LHCN-M2 (cell line): ENCODE data around the gene MAGI2. TPM values are rescaled to one million over a fixed set of nuclear protein-coding genes. Genes with fewer than 3 reads are reported as not detected.

Experiments used
- DNase-seq: peaks from one replicate; pipeline ENCODE4 v3.0.0-alpha.2; 2012; ENCODE audit warnings: low read depth
- total RNA-seq: library from RNA; depleted of rRNA; stranded (reverse); fragments of >200 nt; gene quantifications from 2 replicates; pipeline ENCODE4 v1.2.3, GENCODE V29; 2014

MAGI2 gene
- total RNA-seq, 1 experiment from 2014 or later = 3.6 TPM

DNA sequence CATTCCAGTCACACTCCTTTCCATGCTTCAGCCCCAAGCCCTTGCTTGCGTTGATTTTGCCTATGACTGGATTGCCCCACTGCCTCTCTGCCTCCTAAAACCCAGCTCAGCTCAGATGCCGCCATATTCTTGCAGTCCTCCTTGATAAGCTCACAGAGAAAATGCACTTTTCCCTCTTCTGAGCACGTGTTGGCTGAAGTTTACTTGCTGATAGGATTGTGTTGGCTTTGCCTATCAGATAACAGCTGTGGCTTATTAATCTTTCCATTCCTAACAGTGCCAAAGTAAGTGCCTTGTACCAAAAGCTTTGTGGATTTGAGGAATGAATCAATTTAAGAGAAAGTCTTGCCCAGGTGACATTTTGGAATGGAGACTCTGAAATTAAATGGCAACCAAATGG lies 1405.7 kb downstream of the MAGI2 start:
- no peak for DNase-seq

DNA sequence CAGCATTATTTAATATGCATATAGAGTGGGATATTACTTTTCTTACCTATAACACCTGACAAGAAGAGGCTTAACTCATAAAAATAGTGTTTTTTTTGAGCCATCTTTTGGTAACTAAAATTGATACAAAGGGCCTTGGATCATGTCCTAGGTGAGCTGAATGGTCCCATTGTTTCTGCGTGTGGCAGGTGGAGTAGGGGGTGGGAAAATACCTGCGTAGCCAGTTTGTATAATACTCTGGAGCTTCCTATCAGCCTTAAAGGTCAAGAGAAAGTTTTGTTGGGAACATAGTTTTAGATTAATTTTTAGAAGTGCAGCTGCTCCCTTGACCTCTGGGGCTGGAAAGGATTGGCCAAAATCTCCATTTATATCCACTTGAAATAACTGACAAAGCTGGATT lies 1410.3 kb downstream of the MAGI2 start:
- no peak for DNase-seq

DNA sequence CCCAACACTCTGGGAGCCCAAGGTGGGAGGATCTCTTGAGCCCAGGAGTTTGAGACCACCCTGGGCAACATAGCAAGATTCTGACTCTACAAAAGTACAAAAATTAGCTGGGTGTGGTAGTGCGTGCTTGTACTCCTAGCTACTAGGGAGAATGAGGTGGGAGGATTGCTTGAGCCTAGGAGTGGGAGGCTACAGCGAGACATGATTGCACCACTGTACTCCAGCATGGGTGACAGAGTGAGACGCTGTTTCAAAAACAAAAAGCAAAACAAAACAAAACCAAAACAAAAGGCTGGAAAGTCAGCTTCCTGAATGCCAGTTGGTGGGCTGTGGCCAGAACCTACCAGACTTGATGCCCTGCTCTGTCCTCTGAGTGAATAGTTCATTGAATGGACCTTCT lies 1412.0 kb downstream of the MAGI2 start:
- no peak for DNase-seq

DNA sequence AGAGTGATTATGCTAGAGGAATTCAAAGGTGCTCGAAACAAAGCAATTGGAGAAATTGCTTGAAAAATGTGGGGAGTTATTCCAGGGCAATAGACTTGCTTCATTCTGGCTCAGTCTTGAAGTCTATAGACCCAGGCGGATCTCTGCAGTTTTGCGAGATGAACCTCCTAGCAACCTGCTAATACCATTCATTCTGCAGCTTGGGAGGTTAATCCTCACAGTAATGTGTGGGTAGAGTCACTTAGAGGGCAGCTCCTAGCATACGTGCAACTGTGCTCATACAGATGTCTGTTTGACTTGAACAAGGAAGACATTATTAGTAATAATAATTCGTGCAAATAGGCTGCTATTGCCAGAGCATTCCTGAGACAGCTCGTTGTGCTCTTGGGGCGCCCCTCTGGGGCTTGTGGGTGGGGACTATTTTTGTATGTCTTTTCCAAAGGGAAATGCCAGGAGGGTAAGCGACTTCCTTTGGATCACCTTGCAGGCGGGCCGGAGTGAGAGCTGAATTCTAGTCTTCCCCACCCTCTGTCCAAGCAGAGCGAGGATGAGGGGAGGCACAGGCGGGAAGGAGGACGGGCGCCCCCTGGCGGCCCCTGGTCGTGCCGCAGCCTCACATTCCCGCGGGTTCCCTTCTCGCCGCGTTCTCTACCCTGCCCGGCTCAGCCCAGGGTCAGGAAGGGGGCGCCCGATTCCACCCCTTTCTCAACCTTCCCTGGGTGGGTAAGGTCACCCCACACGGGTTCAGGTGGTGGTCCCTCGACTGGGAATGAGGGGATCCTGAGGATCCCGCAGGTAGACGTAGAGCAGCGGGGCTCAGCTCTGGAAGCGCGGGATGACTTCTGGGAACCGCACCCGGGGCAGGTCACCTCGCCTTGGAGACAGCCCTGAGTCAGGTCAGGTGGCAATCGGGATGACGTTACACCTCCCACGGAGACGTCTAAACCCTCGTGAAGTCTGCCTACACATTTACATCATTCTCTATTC lies 1413.4 kb downstream of the MAGI2 start:
- DNase-seq = peak; percentile 9

DNA sequence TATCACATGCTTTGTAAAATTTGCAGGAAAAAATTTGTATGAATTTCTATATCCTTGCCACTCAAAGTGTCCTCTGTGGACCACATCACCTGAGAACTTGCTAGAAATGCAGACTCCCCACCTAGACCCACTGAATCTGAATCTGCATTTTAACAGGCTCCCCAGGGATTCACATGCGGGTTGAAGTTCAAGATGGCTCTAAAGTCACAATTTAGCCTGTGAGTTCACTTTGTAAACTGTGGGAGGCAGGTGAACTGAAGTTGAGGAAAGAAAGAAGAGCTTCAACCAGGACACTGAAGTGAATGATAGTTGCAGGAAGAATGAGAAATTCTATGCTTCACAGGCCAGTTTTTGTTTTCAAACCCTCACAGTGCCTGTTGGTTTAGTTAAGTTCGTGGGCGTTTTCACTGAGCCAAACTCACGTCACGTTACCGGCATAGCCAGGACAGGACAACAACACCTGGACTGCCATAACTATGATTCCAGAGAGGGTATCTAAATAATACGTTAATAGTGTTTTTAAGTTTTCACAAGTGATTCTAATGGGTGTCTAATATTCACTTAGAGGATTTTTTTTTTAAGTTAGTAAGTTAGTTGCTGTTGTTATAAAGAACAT lies 1414.9 kb downstream of the MAGI2 start:
- DNase-seq = no peak

DNA sequence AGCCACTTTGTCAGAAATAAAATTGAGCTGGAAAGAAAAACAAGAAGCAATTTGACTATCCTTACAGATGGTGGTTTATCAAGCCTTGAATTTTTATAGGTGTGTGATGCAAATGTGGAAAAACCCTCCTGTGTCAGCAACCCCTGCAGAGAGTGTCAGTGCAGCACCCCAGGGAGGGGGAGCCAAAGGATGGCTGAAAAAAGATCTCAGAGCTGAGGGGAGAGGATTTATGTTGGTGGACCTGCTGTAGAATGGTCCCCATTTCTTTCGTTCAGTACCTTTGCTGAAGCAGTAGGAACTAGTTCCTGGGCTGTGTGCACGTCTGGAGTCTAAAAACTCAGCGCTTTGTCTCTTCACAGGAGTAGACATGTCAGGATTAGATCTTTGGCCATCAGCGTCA lies 1415.9 kb downstream of the MAGI2 start:
- DNase-seq = no peak

DNA sequence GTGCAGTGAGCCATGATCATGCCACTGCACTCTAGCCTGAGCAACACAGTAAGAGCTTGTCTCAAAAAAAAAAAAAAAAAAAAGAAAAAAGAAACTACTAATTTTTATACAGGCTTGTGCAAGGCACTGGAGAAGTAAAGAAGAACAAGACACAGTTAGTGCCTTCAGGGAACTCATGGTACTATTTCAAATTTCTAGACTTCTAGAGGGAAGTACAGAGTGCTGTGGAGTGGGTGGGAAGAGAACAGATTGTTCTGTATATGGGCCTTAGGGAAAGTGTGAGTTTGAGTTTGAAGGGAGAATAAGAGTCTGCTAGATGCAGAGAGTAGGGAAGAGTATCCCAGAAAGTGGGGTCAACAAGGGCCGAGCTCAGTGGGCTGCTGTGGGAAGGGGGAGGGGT lies 1420.1 kb downstream of the MAGI2 start:
- DNase-seq = no peak

DNA sequence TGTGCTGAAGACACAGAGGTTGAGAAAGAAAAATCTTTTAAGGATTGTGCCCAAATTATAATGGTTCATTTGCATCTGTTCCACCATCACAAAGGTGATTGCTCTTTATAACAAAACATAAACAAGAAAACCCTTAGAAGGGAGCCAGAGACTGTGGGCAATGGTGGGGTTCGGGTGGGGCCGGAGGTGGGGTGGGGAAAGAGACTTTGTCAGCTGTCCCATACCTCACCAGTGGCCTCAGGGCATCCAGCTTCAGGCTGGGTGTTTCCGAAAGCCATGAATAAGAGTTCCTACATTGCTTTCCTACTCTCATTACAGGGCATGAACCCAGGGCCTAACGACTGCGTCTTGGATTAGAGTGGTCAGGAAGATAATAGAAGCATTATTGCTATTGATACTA lies 1427.0 kb downstream of the MAGI2 start:
- no peak for DNase-seq

DNA sequence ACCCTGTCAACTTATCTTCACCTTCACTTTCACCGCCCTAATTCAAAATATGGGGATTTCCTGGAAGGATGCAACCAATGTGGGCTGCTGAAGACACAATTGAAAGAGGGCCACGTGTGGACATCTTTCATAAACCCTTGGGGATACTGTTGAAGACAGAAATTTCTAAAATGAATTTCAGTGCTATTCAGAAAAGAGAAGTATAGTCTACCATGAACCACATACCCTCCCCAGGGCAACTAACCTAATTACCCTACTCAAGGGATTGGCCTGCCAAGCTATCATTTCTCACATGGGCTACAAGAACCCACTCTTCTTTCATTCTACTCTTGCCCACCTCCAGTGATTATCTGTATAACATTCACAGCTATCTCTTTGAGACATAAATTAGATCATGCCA lies 1428.9 kb downstream of the MAGI2 start:
- no peak for DNase-seq

DNA sequence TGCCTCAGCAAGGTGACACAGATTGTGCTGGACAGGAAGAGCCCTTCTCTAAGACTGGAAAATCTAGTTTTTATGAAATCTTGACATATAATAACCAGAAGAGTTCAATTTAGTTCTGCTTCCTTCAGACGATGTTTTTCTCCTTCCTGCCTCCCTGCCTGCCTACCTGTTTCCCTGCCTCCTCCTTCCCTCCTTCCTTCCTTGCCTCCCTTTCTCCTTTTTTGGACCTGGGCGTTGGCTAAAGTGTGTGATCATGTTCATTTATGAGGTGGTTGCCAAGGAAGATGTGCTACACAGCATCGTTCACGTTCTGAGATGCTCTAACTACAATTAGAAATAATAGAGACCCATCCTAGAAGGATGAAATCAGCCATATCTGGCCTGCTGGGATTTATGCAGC lies 1430.3 kb downstream of the MAGI2 start:
- DNase-seq = no peak

DNA sequence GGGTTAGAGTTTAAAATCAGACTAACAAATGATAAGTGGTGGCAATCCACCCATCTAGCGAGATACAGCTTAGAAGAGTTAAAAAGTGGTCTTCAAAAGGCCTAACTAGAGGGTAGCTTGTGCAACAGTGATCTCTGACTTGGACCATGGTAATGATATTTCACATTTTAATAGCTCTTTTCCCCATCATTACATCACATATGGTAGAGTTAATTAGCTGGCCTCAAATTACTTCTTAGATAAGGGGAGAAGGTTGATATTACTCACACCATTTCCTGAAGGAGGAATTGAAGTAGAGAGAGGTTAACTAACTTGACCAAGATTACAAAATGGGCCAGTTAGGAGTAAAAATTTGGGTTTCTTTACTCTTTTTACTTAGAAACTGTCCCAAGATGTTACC lies 1431.3 kb downstream of the MAGI2 start:
- DNase-seq = no peak

DNA sequence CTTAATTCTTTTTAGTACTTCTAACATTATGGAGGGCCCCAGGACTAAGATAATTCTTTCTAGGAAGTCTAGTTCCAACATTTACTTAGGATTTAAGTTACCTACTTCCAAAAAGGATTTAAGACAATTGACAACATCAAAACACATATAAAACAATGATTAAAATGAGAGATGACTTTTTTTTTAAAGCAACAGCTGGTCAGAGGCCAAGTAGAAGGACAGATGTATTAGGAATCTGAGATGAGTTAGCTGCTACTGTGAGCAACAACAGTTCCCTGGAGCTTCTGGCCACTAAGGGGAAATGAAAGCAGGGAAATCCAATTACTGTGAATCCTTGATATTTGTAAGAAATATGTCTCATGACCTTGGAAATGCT lies 1432.6 kb downstream of the MAGI2 start:
- DNase-seq = peak; percentile 70

DNA sequence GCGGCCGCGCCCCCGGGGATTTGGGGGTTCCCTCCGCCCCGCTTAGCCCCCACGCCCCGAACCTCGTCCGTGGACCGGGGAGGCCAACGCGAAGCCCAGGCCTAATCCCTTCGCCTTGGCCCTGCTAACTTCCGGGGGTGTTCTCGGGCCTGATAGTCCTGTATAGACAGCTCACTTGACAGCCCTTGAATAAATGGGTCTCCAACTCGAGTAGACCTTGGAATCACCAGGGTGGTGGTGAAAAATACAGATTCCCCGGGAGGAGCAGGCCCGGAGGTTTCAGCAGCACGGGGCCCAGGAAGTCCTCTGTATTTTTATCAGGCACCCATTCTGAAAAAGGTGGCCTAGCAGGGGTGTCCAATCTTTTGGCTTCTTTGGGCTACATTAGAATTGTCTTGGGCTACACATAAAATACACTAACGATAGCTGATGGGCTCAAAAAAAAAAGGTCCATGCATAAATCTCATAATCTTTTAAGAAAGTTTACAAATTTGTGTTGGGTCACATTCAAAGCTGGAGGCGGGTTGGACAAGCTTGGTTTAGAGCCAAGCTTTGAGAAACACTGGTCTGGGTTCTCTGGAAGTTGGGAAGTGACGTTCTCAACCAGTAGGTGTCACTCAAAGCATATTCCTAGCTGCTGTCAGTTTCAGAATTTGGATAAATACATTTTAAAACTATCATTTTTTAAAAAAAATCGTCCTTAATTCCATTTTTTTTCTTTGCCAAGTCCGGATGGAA lies 1433.2 kb downstream of the MAGI2 start:
- peak; percentile 89 for DNase-seq

DNA sequence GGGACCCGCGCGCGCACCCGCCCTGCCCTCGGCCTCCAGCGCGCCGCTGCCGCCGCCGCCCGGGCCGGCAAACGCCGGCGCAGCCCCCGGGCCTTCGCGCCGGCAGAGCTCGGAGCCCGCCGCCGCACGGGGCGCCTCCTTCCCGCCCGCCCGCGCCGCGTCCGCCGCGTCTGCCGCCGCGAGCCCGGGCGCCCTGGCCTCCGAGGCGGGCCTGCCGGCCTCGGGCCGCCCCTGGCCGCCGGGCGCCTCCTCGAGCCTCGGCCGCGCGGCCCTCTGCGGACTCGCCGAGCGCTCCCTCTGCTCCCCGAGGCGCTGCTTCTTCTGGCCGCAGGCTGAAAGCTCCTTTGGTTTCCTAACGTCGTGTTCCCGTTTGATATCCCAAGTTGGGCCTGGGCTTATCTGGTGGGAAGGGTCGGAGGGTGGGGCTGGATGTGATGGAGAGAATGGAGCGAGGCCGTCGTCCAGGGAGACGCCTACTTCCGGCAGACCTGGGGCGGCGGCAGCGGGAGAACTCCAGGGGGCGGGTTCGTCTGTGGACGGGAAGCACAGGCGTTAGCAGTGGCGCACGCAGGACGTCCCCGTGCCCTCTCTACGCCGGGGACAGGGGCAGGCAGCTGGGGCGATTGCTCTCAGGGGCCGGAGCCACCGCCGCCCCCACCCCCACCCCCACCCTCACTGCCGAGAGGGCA lies 1433.9 kb downstream of the MAGI2 start:
- peak; percentile 88 for DNase-seq

DNA sequence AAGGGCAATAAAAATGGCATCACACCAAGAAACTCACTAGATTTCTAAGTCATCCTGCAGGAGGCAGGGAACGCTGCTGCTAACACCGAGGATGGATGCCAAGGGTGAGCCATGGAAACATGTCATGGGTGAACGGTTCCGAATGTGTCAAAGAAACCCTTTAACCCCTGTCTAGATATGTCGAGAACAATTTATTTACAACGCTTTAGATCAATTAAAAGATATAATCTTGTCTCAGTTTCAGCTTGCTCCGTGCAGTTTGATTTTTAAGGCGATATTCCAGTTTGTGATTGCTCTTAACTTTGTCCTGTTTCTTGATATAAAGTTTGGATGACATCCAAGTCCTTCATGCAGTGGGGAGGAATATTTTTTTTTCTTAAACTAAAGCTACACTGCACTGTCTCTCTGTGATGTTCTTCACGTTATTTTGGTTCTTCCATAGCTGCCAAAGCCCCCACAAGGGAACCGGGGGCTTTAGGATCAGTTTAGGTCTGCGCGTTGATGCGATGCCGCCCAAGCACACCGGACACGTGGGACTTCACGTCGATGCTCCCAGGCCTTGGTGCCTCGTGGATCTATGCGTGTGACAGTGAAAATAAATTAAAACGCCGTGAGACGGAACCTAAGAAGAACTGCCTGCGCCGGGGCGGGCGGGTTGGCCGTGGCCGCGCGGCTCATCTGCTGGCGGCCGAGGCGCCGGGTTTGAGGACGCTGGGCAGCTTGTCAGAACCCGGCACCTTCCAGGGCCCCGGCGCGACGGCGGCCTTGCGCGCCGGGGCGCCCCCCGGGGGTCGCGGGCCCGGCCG lies 1434.6 kb downstream of the MAGI2 start:
- peak; percentile 68 for DNase-seq

DNA sequence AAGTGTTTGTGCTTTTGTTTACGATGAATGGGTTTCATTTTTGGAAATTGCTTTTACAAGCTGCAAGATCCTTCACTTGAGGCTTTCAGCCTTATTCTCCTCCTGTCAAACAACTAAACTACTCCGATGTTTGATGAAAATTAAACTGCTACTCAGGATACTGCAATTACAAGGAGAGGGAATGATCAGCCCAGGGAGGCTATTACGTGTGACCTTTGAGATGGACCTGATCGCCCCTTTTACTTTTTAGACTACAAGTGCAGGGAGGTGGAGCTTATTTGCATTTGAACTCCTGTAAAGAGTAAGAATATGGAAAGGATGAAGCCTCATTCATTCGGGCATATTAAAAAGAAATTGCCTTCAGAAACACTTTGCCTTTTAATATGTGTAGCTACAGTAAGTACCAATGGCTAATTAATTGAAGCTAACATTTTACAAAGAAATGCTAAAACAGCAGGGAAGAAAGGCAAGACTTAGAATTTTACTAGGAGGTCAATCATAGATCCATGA lies 1435.8 kb downstream of the MAGI2 start:
- DNase-seq = no peak

DNA sequence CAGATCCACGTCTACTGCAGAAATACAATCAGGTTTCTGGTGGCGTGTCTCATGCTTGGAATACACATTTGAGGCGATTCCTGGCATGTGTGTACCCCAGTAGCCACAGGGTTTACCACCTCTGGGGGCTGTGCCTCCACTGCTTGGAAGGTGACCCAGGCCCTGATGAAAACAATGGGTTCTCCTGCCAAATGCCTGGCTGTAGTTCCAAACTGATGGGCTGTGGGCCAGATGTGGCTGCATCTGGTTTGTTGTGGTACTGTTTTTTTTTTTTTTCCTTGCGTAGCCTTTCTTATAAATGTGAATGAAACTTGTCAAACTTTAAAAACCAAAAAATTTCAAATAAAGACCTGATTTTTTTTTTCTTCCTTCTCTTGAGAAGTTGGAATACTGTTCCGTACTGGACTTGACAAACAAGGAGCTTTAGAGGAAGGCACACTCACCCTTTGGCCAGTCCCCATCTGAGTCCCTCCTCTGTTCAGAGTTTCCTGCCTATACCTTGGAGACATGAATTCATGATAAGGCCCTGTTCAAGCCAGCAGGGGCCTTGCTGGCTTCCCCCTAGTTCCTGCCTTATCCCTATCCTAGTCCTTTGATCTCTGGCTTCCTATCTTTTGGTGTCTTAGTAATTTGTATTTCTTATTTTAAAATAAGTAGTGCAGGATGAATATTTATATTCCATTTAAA lies 1437.8 kb downstream of the MAGI2 start:
- no peak for DNase-seq

DNA sequence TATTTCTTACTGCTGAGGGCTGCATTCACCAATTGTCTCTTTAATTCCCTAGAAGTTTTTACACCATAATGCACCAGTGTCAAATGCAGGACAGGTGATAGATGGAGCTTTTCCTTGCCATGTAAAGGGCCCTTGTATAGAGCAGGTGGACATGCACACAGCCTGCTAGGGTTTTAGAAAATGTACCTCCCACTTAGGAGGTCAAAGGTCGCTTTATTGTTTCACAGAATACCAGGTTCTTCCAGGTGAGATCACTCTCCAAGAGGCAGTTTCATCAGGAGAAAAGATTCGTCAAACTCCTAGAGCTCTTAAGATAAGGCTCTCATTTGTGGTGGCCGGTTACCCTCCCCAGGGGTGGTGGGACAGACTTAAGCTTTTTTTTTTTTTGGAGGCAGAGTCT lies 1439.1 kb downstream of the MAGI2 start:
- DNase-seq = no peak

DNA sequence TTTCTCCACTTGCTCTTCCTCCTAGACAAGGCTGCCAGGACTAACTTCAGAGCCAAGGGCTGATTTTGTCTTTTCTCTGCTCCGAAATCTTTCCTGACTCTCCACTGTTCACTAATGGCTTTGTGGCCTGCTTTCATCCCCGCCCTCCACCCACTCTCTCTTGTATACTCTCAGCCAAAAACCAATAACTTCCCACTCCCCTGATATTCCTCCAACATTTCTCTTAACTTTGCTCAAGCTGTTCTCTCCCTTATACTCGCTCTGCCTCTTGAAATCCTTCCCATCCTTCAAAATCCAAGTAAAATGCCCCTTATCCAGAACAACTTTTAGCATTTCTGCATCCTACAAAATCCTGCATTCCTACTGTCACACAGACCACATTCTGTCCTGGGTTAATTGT lies 1440.1 kb downstream of the MAGI2 start:
- no peak for DNase-seq

DNA sequence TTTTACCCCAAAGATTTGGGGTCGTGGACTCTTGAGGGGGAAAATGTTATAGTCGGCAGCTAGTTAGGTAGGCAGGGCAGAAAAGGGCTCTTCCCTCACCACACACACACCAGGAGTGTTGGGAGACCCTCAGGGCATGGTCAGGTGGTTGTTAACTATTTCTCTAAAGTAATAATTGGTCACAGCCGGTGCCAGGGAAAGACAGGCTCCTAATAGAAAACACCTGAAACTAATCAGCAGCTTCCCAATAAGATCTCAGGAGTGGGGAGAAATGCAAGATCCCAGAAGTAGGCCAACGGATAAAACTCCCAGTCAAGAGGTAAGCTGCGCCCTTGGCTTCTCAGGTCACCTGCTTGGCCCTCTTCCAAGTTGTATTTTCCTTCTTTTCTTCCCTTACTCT lies 1441.8 kb downstream of the MAGI2 start:
- DNase-seq = no peak
